HAP-1 (cell line): ENCODE data around the gene DERL2.
A peak's percentile ranks its signal among the peaks of the same experiment; 100 is the strongest.

Source experiments
- DNase-seq, 2 experiments: peaks; one replicate each; pipeline ENCODE4 v3.0.0-alpha.2; 2016 to 2020; ENCODE audit warnings: low spot score in 2 of 2
- H3K27me3 ChIP-seq: fragments of 250-450 bp; sonication (Bioruptor Pico); 2 replicates; pipeline ENCODE4 v1.5.1; 2020; ENCODE audit warnings: low read depth, mild to moderate bottlenecking, moderate library complexity
- H3K36me3 ChIP-seq: fragments of 250-450 bp; sonication (Bioruptor Pico); replicated peaks from 2 replicates; pipeline ENCODE4 v1.5.1; 2020; ENCODE audit warnings: mild to moderate bottlenecking
- H3K4me1 ChIP-seq: fragments of 250-450 bp; sonication (Bioruptor Pico); 2 replicates; pipeline ENCODE4 v1.5.1; 2020; ENCODE audit warnings: mild to moderate bottlenecking
- H3K4me3 ChIP-seq: fragments of 250-450 bp; sonication (Bioruptor Pico); 2 replicates; pipeline ENCODE4 v1.5.1; 2020; ENCODE audit warnings: mild to moderate bottlenecking, moderate library complexity
- H3K9me3 ChIP-seq: fragments of 250-450 bp; sonication (Bioruptor Pico); 2 replicates; pipeline ENCODE4 v1.5.1; 2020; ENCODE audit warnings: mild to moderate bottlenecking, moderate library complexity
- in situ Hi-C: fragments of 300-500 bp; cut with MboI; formaldehyde crosslinking; loops from 3 replicates; pipeline ENCODE4 v1.14.3; 2020; ENCODE audit warnings: low sequenced_read_pairs, inconsistent platforms, mixed read lengths

DERL2 gene

DNA sequence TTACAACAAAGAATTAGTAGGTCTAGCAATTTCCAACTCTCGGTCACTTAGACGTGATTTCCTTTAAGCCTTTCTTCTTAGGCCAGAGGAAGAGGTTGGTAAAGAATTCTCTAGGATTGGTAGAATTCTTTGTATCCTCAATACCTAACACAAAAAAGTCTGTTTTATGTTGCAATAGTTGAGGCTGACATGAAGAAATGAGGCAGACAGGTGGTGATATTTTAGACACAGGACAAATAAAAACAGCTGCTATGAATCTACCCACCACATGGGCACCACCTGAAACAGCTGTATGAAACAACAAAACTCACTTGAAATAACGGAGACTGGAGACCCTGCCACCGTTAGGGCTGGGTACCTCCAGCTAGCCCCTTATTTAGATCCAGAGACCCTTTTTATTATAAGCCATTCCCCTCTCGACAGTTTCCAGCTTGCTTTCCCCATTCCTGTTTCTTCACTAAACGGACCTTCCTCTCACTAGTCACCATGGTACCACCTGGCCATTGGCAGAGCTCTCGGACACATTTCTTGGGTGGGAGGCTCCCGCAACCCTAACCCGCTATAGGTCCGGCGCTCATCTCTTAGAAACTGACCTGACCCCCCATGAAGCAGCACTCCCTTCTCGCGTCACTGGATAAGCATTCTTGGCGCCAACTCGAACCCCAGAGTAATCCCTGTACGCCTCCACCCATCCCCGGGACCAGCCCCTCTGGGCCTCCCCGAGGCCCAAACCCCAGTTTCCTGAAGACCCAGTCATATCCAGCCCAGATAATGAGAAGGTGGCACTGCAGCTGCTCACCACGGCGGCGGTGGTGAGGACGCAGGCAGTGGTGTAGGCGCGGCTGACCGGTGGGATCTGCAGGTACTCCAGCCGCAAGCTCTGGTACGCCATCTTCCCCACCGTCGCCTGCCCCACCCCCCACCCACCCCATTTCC, at the start of gene DERL2:
TSS of gene DERL2 (minus strand) at position 909 of the 936 bp plus-strand sequence. CDS start at position 892, 17 bp downstream.
- in situ Hi-C loops = no loop called here
- H3K27me3 ChIP-seq = no peaks in the 10 kb centered on the region
- peak; percentile 5 to 47 for DNase-seq
- H3K4me1 ChIP-seq = peaks cover 9% of the 10 kb centered on the region
- peaks cover 53% of the 10 kb centered on the region for H3K36me3 ChIP-seq
- no peaks in the 10 kb centered on the region for H3K9me3 ChIP-seq
- peak within 1 kb of the TSS; percentile 86 for H3K4me3 ChIP-seq

- Histone ChIP-seq H3K36me3 (no peaks in the 10 kb centered on the region), H3K4me3 (no peak overlapping the region), H3K4me1 (no peaks in the 10 kb centered on the region), H3K9me3 (no peaks in the 10 kb centered on the region), H3K27me3 (no peaks in the 10 kb centered on the region)
- in situ Hi-C loops = no loop called here
- DNase-seq = no peak
Observed at GRCh38 chr17:5535436-5535835, 49.5 kb upstream of the DERL2 start.

- DNase-seq = no peak
- no peaks in the 10 kb centered on the region for H3K9me3 ChIP-seq
- no peaks in the 10 kb centered on the region for H3K4me1 ChIP-seq
- no peaks in the 10 kb centered on the region for H3K27me3 ChIP-seq
- no peak overlapping the region for H3K4me3 ChIP-seq
- in situ Hi-C loops = no loop called here
- H3K36me3 ChIP-seq = no peaks in the 10 kb centered on the region
Observed at GRCh38 chr17:5533486-5534315, 47.7 kb upstream of the DERL2 start.

DNA sequence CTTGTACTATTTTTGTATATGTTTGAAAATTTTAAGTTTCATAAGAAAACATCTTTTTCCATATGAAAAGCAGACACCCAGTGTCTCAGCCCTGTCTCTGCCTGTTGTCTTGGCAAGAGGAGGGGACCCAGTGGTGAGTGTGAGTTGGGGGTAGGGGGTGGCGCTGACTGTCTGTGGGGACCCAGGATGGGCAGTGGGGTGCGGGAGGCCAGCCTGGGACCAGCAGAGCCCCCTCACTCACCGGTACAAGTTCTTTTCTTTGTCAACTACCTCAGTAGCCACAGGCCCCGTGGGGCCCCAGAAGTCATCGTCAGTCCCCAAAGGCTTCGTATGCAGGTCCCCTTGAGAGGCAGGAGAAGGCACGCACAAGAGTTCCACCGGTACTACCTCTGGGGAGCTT, 46.6 kb upstream of the DERL2 start:
- no peak for DNase-seq
- H3K4me1 ChIP-seq = no peaks in the 10 kb centered on the region
- in situ Hi-C loops = no loop called here
- no peak overlapping the region for H3K4me3 ChIP-seq
- no peaks in the 10 kb centered on the region for H3K36me3 ChIP-seq
- no peaks in the 10 kb centered on the region for H3K27me3 ChIP-seq
- no peaks in the 10 kb centered on the region for H3K9me3 ChIP-seq

GRCh38 chr17:5531085-5531418, 45.1 kb upstream of the DERL2 start:
- no peaks in the 10 kb centered on the region for H3K36me3 ChIP-seq

DNA sequence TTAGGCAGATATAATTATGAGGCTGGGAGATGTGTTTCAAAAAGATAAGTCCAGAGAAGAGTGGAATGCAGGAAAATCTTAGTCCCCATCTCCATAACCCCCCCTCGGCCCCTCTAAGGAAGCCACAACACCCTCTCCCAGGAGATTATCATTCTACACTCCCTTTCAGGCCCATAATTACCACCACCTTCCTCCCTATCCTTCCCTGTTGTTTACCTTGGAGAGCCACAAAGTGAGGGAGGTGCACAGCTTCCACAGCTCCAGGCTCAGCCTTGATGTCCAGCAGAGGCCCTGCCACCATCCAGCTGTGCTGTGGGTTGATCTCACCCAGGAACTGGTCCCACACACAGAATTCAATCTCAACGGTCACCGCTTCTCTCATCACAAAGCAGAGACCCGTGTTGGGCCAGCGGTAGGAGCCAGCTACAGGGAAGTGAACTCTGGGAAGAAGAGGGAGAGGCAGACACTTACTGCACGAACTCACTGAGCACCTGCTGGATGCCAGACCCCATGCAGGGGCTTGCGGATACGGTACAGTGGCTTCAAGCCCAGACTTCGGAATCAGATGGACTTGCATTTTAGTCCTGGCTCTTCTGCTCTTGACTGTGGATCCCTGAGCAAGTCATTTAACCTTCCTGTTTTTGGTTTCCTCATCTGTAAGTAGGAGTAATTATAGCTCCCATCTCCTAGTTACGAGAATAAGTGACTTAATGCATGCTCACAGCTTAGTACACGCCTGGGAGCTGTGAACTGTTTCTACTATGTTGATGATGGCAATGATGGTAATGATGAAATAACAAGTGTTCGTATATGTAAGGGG, 44.5 kb upstream of the DERL2 start:
- no peaks in the 10 kb centered on the region for H3K36me3 ChIP-seq
- in situ Hi-C loops = no loop called here

More at GRCh38 chr17:5531085-5531418, 45.1 kb upstream of the DERL2 start:
- no peak for DNase-seq
- no peaks in the 10 kb centered on the region for H3K4me1 ChIP-seq
- in situ Hi-C loops = no loop called here
- H3K27me3 ChIP-seq = no peaks in the 10 kb centered on the region
- no peak overlapping the region for H3K4me3 ChIP-seq
- H3K9me3 ChIP-seq = no peaks in the 10 kb centered on the region

DNA sequence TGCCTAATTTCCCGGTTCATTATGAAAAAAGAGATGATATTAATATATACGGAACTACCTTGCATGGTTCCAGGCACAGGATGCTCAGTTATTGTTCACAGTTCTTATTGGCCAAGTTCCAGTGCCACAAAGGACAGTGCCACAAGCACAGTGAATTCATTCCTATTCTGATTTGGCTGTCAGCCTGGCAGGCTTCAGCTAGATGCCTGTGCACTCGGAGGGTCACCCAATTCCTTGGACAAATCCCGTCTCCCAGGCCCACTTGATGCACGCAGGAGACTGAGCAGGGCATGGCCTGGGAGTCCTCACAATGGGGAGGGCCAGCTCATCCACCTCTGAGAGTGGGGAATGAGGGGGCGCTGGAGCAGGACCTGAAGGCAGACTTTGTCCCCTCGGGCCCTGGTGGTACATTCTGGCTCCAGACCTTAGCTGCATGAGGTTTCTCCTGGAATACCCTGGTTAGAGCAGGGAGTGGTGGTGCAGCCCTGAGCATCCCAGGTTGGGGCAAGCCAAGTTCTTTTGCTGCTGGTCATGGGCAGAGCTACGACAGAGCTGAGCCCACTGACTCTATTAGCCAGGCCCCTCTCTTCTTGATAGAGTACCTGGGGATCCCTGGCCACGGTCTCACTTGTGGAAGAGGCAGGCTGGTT, 41.7 kb upstream of the DERL2 start:
- H3K4me1 ChIP-seq = no peaks in the 10 kb centered on the region
- no peak overlapping the region for H3K4me3 ChIP-seq
- H3K9me3 ChIP-seq = no peaks in the 10 kb centered on the region
- H3K36me3 ChIP-seq = no peaks in the 10 kb centered on the region
- in situ Hi-C loops = no loop called here
- DNase-seq = no peak
- H3K27me3 ChIP-seq = no peaks in the 10 kb centered on the region

More for the DNA sequence above, 44.5 kb upstream of the DERL2 start:
- no peak for DNase-seq
- Histone ChIP-seq H3K27me3 (no peaks in the 10 kb centered on the region), H3K4me1 (no peaks in the 10 kb centered on the region), H3K9me3 (no peaks in the 10 kb centered on the region), H3K4me3 (no peak overlapping the region)

- Histone ChIP-seq H3K27me3 (no peaks in the 10 kb centered on the region), H3K9me3 (no peaks in the 10 kb centered on the region), H3K36me3 (no peaks in the 10 kb centered on the region), H3K4me1 (no peaks in the 10 kb centered on the region), H3K4me3 (no peak overlapping the region)
- no peak for DNase-seq
- in situ Hi-C loops = no loop called here
Observed at GRCh38 chr17:5526821-5527598, 41.0 kb upstream of the DERL2 start.

- Histone ChIP-seq H3K9me3 (no peaks in the 10 kb centered on the region), H3K4me1 (no peaks in the 10 kb centered on the region), H3K36me3 (no peaks in the 10 kb centered on the region), H3K27me3 (no peaks in the 10 kb centered on the region), H3K4me3 (no peak overlapping the region)
- no peak for DNase-seq
- in situ Hi-C loops = no loop called here
Observed at GRCh38 chr17:5523249-5523648, 37.3 kb upstream of the DERL2 start.

- no peaks in the 10 kb centered on the region for H3K4me1 ChIP-seq
- in situ Hi-C loops = no loop called here
- H3K4me3 ChIP-seq = no peak overlapping the region
Observed at GRCh38 chr17:5522476-5522875, 36.5 kb upstream of the DERL2 start.

DNA sequence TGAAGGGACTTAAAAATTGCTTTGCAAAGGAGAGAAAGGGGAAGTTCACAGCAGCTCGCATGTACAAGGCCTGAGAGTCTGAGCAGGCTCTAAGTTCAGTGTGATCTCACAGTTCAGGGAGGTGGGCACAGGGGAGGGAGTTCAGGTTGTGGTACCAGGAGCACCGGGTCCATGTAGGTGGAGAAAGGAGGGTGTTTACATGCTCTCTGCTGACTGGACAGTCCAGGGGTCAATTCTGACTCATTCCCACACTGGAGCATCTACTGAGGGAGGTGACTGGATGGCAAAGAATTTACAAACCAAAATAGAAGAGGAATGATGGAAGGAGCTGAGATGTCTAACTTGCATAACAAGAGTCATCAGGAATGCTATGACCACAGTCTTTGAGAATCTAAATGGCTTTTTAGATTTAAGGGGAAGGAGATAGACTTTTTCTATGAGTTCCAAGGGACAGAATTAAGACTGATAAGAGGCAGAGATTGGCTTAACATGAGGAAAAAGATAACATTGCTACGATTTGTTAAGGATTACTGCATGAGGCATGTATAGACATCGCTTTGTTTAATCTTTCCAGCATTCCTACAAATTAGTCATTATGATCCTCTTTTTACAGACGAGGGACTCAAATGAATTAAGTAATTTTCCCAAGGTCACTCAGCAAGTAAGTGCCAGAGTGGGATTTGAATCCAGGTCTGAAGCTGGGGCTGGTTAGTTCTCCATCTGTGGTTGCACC, 30.2 kb upstream of the DERL2 start:
- in situ Hi-C loops = no loop called here
- no peak overlapping the region for H3K4me3 ChIP-seq
- DNase-seq = no peak
- H3K4me1 ChIP-seq = no peaks in the 10 kb centered on the region
- no peaks in the 10 kb centered on the region for H3K27me3 ChIP-seq
- H3K36me3 ChIP-seq = no peaks in the 10 kb centered on the region
- no peaks in the 10 kb centered on the region for H3K9me3 ChIP-seq

More at GRCh38 chr17:5522476-5522875, 36.5 kb upstream of the DERL2 start:
- no peaks in the 10 kb centered on the region for H3K36me3 ChIP-seq
- no peaks in the 10 kb centered on the region for H3K27me3 ChIP-seq
- no peak for DNase-seq
- H3K9me3 ChIP-seq = no peaks in the 10 kb centered on the region

DNA sequence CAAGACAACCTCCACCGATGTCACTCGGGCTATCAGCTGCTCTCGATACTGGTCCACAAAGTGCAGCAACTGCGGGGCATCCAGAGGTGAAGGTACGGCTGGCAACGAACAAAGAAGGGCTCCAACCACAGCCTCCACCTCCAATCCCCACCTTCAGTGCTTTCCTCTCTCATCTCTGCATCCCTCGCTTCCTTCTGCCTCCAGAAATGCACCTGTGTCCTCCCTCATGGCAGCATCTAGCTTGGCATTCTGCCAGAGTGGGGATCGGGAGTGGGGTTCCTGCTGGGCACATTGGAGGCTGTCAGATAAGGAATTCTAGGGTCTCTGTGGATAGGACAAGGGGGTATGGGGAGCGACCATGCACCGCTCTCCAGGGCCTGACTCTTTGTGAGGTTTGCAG, 29.0 kb upstream of the DERL2 start:
- DNase-seq = no peak
- no peaks in the 10 kb centered on the region for H3K27me3 ChIP-seq
- no peaks in the 10 kb centered on the region for H3K36me3 ChIP-seq
- no peak overlapping the region for H3K4me3 ChIP-seq
- no peaks in the 10 kb centered on the region for H3K4me1 ChIP-seq
- in situ Hi-C loops = no loop called here
- H3K9me3 ChIP-seq = no peaks in the 10 kb centered on the region
